ENCODE measurements around the gene IFT81.

Gene IFT81

GRCh38 chr12:110246636-110247339, 122.6 kb downstream of the IFT81 start:
- TF ChIP-seq MAX (IDR thresholded peaks at IDR 0.05) = no peak
- no peak for TF ChIP-seq TCF12 (IDR thresholded peaks at IDR 0.05; ENCODE audit: low read depth)
- no peak for TF ChIP-seq TAF1 (IDR thresholded peaks at IDR 0.05; ENCODE audit: low read depth)
- no peak for TF ChIP-seq TEAD4 (IDR thresholded peaks at IDR 0.05)
- TF ChIP-seq YY1 (IDR thresholded peaks at IDR 0.05; ENCODE audit: low read depth) = no peak
- TF ChIP-seq RAD21 (IDR thresholded peaks at IDR 0.05; ENCODE audit: low read depth) = no peak
- no peak for TF ChIP-seq USF1 (IDR thresholded peaks at IDR 0.05)

GRCh38 chr12:110247340-110248095, 123.4 kb downstream of the IFT81 start:
- TF ChIP-seq REST (IDR thresholded peaks at IDR 0.05; ENCODE audit: low read depth) (no peak), TEAD4 (IDR thresholded peaks at IDR 0.05) (no peak), TAF1 (IDR thresholded peaks at IDR 0.05; ENCODE audit: low read depth) (no peak), TCF12 (IDR thresholded peaks at IDR 0.05; ENCODE audit: low read depth) (no peak), FOXM1 (IDR thresholded peaks at IDR 0.05; ENCODE audit: borderline replicate concordance, low read depth) (no peak), EP300 (IDR thresholded peaks at IDR 0.05; ENCODE audit: borderline replicate concordance) (no peak), USF1 (IDR thresholded peaks at IDR 0.05) (no peak), EGR1 (IDR thresholded peaks at IDR 0.05) (no peak)

- TF ChIP-seq YY1 (IDR thresholded peaks at IDR 0.05; ENCODE audit: low read depth) (no peak), CEBPB (IDR thresholded peaks at IDR 0.05) (no peak), MAX (IDR thresholded peaks at IDR 0.05) (no peak), EGR1 (IDR thresholded peaks at IDR 0.05) (no peak), TEAD4 (IDR thresholded peaks at IDR 0.05) (no peak), REST (IDR thresholded peaks at IDR 0.05; ENCODE audit: low read depth) (no peak), CREB1 (IDR thresholded peaks at IDR 0.05; ENCODE audit: low read depth) (no peak), TAF1 (IDR thresholded peaks at IDR 0.05; ENCODE audit: low read depth) (no peak), RAD21 (IDR thresholded peaks at IDR 0.05; ENCODE audit: low read depth) (no peak), NFIC (IDR thresholded peaks at IDR 0.05) (no peak), TCF12 (IDR thresholded peaks at IDR 0.05; ENCODE audit: low read depth) (no peak), USF1 (IDR thresholded peaks at IDR 0.05) (no peak), EP300 (IDR thresholded peaks at IDR 0.05; ENCODE audit: borderline replicate concordance) (no peak), FOXM1 (IDR thresholded peaks at IDR 0.05; ENCODE audit: borderline replicate concordance, low read depth) (no peak), ZBTB7A (IDR thresholded peaks at IDR 0.05; ENCODE audit: low read depth) (no peak)
Observed at GRCh38 chr12:110248096-110248447, 123.9 kb downstream of the IFT81 start.

GRCh38 chr12:110249105-110249504, 124.9 kb downstream of the IFT81 start:
- no peak for TF ChIP-seq ZBTB7A (IDR thresholded peaks at IDR 0.05; ENCODE audit: low read depth)
- no peak for TF ChIP-seq TEAD4 (IDR thresholded peaks at IDR 0.05)
- no peak for TF ChIP-seq EP300 (IDR thresholded peaks at IDR 0.05; ENCODE audit: borderline replicate concordance)
- TF ChIP-seq USF1 (IDR thresholded peaks at IDR 0.05) = no peak
- TF ChIP-seq EGR1 (IDR thresholded peaks at IDR 0.05) = no peak
- TF ChIP-seq TAF1 (IDR thresholded peaks at IDR 0.05; ENCODE audit: low read depth) = no peak
- TF ChIP-seq YY1 (IDR thresholded peaks at IDR 0.05; ENCODE audit: low read depth) = no peak
- no peak for TF ChIP-seq MAX (IDR thresholded peaks at IDR 0.05)
- no peak for TF ChIP-seq CREB1 (IDR thresholded peaks at IDR 0.05; ENCODE audit: low read depth)
- no peak for TF ChIP-seq CEBPB (IDR thresholded peaks at IDR 0.05)
- TF ChIP-seq RAD21 (IDR thresholded peaks at IDR 0.05; ENCODE audit: low read depth) = no peak
- TF ChIP-seq FOXM1 (IDR thresholded peaks at IDR 0.05; ENCODE audit: borderline replicate concordance, low read depth) = no peak
- TF ChIP-seq NFIC (IDR thresholded peaks at IDR 0.05) = no peak
- TF ChIP-seq TCF12 (IDR thresholded peaks at IDR 0.05; ENCODE audit: low read depth) = no peak

Measured in Ishikawa (cell line).